Subcutaneous abdominal adipose tissue (tissue), 5 donors: Measurements from ENCODE around the gene UBXN1.

ENCODE experiments used
- H3K27ac ChIP-seq: one replicate; pipeline ENCODE4 v1.7.0; 2013; ENCODE audit warnings: low read depth, mild to moderate bottlenecking, inconsistent platforms, low read length, moderate library complexity
- H3K27me3 ChIP-seq, 5 donors: one replicate each; pipeline ENCODE4 v1.7.0; 2013; ENCODE audit warnings: low read length in 5 of 5, inconsistent platforms in 1 of 5; ENCODE audit not compliant: control insufficient read depth in 5 of 5, insufficient read depth in 4 of 5
- H3K36me3 ChIP-seq, 5 donors: one replicate each; pipeline ENCODE4 v1.7.0; 2013; ENCODE audit warnings: low read length in 5 of 5; ENCODE audit not compliant: control insufficient read depth in 5 of 5, insufficient read depth in 5 of 5
- H3K4me1 ChIP-seq, 5 donors: one replicate each; pipeline ENCODE4 v1.7.0; 2013; ENCODE audit warnings: low read length in 5 of 5, mild to moderate bottlenecking in 3 of 5, moderate library complexity in 1 of 5; ENCODE audit not compliant: control insufficient read depth in 5 of 5, insufficient read depth in 5 of 5
- H3K4me3 ChIP-seq, 5 donors: one replicate each; pipeline ENCODE4 v1.7.0; 2013; ENCODE audit warnings: low read length in 5 of 5, low read depth in 1 of 5
- H3K9ac ChIP-seq, 5 donors: one replicate each; pipeline ENCODE4 v1.7.0; 2013; ENCODE audit warnings: low read length in 5 of 5, mild to moderate bottlenecking in 4 of 5, moderate library complexity in 3 of 5
- H3K9me3 ChIP-seq, 5 donors: one replicate each; pipeline ENCODE4 v1.7.0; 2013; ENCODE audit warnings: low read length in 5 of 5; ENCODE audit not compliant: control insufficient read depth in 5 of 5
- donor health status: healthy.
- donor health status: healthy.
- donor health status: healthy.
- donor health status: healthy.
- donor health status: healthy.

UBXN1 gene

GRCh38 chr11:62721994-62722393, 43.1 kb upstream of the UBXN1 start:
- Histone ChIP-seq H3K9ac (no peak overlapping the region), H3K9me3 (no peaks in the 10 kb centered on the region), H3K27me3 (no peaks in the 10 kb centered on the region), H3K27ac (no peak overlapping the region), H3K4me3 (no peak overlapping the region), H3K36me3 (peaks cover 44 to 76% (median 72%) of the 10 kb centered on the region in 5 donors), H3K4me1 (peaks cover 10 to 33% (median 30%) of the 10 kb centered on the region in 5 donors)

DNA sequence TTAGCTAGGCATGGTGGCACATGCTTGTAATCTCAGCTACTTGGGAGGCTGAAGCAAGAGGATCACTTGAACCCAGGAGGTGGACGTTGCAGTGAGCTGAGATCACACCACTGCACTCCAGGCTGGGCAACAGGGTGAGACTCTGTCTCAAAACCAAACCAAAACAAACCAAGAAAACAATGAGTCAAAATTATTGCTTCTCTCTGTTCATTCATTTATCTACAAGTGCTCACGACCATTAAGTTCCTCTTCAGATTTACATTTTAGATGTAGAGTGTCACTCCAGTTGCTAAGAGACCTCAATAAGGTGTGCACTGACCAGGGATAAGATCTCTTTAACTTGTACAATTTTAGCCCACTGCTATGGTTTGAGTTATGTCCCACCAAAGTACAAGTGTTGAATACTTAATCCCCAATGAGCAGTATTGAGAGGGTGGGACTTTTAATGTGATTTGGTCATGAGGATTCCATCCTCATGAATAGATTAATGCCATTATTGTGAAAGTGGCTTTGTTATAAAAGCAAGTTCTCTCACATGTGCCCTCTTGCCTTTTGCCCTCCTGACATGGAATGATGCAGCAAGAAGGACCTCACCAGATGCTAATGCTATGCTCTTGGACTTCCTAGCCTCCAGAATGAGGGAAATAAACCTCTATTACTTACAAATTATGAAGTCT, 40.6 kb upstream of the UBXN1 start:
- Histone ChIP-seq H3K27ac (peak overlapping the region; percentile 8), H3K9ac (no peak overlapping the region), H3K4me3 (no peak overlapping the region), H3K9me3 (no peaks in the 10 kb centered on the region), H3K27me3 (no peaks in the 10 kb centered on the region), H3K4me1 (peaks cover 0 to 12% (median 8%) of the 10 kb centered on the region in 5 donors), H3K36me3 (peaks cover 50 to 97% (median 96%) of the 10 kb centered on the region in 5 donors)

DNA sequence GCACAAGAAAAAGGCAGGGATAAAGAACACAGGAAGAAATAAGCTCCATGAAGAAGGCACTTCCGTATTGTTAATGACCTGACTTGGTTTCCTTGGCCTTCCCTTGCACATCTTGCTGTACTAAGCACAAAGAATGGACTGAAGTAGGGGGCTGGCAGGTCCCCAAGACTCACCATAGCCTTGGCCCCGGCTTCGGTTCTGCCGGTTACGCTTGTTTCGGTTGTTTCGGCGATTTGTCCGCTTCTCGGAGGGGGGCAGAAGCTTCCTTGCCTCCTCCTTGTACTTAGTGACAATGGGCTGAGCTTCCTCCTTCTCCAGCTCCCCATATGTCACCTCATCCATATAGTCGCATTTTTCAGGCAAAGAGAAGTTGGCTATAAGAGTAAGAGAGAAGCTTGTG, 37.9 kb upstream of the UBXN1 start:
- no peaks in the 10 kb centered on the region for H3K27me3 ChIP-seq
- no peak overlapping the region for H3K4me3 ChIP-seq
- H3K4me1 ChIP-seq: peaks cover 0 to 12% (median 5%) of the 10 kb centered on the region in 5 donors
- no peaks in the 10 kb centered on the region for H3K9me3 ChIP-seq
- peaks cover 36 to 96% (median 89%) of the 10 kb centered on the region in 5 donors for H3K36me3 ChIP-seq
- no peak overlapping the region for H3K9ac ChIP-seq
- H3K27ac ChIP-seq: peak overlapping the region; percentile 0

DNA sequence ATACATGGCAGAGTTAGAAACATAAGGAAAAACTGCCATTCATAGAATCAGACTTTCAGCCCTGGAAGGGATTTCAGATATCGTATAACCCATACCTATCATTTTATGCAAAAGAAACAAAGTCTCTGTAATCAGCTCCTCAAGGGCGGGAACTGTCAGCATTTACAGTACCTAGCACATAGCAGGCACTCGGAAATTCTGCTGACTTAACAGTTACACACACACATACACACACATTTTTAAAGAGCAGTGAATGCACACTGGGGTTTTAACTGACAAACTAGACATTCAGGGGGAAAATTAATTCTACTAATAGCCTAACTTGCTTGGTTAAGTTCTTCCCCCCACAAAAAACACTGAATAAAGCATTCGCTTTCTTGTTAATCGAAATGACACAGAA, 37.3 kb upstream of the UBXN1 start:
- Histone ChIP-seq H3K27ac (peak overlapping the region; percentile 0), H3K9ac (no peak overlapping the region), H3K9me3 (no peaks in the 10 kb centered on the region), H3K36me3 (peaks cover 30 to 96% (median 87%) of the 10 kb centered on the region in 5 donors), H3K4me3 (no peak overlapping the region), H3K27me3 (no peaks in the 10 kb centered on the region), H3K4me1 (peaks cover 0 to 12% (median 5%) of the 10 kb centered on the region in 5 donors)

DNA sequence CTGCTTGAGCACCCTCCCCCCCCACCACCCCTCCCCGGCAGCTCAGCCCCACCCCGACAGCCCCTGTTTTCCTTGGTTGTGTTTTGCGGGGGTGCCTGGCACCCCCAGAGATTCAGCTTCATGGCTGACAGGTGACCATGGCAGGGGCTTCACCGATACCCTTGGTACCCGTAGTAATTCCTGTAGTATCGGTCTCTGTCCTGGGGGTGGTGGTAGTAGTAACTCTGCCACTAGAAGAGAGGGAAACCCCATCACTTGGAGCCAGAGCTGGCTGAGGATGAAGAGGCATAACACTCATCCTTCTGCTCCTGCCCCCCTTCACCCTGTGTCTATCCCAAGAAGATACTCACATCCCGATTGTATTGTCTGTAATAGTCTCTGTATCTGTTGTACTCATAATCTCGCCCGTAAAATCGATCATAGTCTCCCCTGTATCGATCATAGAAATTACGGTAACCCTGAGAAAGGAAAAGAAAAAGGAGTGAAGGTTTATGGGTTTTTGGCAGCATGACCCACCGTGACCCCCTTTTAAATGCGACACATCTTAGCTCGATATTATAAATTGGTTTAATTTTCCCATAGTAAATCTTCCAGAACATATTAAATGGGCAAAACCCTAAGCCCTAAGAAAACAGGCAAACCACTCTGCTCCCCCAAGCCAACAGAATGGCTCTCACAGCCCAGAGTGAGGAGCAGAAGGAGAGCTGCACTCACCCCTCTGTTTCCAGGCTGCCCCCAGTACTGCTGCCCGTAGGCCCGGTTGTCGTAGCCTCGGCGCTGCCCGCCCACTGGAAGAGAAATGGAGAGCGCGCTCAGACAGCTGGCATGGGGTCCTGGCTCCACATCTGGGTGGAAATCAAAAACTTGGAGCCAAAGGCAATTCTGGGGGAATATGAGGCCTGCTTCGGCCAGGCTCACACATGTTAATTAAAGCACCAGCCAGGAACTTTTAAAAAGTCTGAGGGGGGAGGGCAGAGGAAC, 36.6 kb upstream of the UBXN1 start:
- peaks cover 0 to 12% (median 9%) of the 10 kb centered on the region in 5 donors for H3K4me1 ChIP-seq
- H3K9ac ChIP-seq: no peak overlapping the region
- no peak overlapping the region for H3K27ac ChIP-seq
- no peaks in the 10 kb centered on the region for H3K9me3 ChIP-seq
- no peaks in the 10 kb centered on the region for H3K27me3 ChIP-seq
- no peak overlapping the region for H3K4me3 ChIP-seq
- peaks cover 25 to 94% (median 84%) of the 10 kb centered on the region in 5 donors for H3K36me3 ChIP-seq

GRCh38 chr11:62713343-62713742, 34.5 kb upstream of the UBXN1 start:
- no peak overlapping the region for H3K4me3 ChIP-seq
- H3K27ac ChIP-seq: peak overlapping the region; percentile 66
- H3K36me3 ChIP-seq: peaks cover 18 to 75% (median 63%) of the 10 kb centered on the region in 5 donors
- peaks cover 2 to 30% (median 30%) of the 10 kb centered on the region in 5 donors for H3K4me1 ChIP-seq
- peak overlapping the region in 1 of 5 donors; percentile 7 for H3K9ac ChIP-seq
- H3K27me3 ChIP-seq: no peaks in the 10 kb centered on the region
- H3K9me3 ChIP-seq: no peaks in the 10 kb centered on the region

DNA sequence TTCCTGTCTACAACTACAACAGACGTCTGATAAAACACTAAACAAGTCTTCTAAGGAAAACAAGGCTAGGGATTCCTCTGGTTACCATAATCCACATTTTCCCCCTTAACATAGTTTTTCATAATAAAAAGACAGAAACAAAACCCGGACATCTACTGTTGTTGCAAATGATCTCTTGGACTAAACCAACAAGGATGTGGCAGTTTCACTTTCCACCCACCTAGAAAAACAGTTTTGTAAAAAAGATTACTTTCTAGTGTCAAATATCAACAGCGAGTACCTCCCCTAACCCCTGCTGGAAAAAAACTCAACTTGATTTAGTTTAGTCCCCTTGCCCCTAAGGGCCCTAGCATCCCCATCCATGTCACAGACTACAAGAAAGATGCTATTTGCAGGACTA, 34.0 kb upstream of the UBXN1 start:
- peak overlapping the region in 1 of 5 donors; percentile 26 for H3K9ac ChIP-seq
- peaks cover 15 to 70% (median 58%) of the 10 kb centered on the region in 5 donors for H3K36me3 ChIP-seq
- no peak overlapping the region for H3K4me3 ChIP-seq

DNA sequence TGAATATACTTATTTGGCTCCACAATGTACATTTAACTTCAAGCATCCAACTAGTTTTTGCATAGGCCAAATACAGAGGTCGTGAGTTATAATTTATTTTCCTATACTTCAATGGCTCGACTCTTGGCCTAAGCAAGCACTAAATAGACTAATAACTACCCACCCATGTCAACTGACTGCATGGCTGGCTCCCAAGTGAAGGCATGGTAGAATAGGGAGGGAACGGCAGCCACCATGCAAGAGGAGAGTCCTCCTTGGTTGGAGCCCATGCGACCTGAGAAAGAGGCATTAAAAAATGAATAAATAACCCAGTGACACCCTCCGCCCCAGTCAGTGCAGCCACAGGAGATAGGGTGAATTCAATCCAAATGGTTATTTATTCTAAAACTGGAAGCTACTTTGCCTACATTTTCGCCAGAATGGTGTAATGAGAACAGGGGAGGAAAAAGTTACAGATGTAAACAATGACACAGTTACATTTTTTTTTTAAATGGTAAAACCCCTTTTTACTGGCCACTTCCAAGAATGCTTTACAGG, 33.5 kb upstream of the UBXN1 start:
- Histone ChIP-seq H3K4me3 (no peak overlapping the region), H3K27ac (peak overlapping the region; percentile 66), H3K36me3 (peaks cover 12 to 65% (median 53%) of the 10 kb centered on the region in 5 donors), H3K9me3 (no peaks in the 10 kb centered on the region), H3K27me3 (no peaks in the 10 kb centered on the region), H3K4me1 (peaks cover 2 to 33% (median 31%) of the 10 kb centered on the region in 5 donors), H3K9ac (no peak overlapping the region)

More for the DNA sequence above, 34.0 kb upstream of the UBXN1 start:
- Histone ChIP-seq H3K4me1 (peaks cover 2 to 33% (median 31%) of the 10 kb centered on the region in 5 donors), H3K9me3 (no peaks in the 10 kb centered on the region), H3K27me3 (no peaks in the 10 kb centered on the region), H3K27ac (peak overlapping the region; percentile 66)

GRCh38 chr11:62710001-62710345, 31.1 kb upstream of the UBXN1 start:
- H3K4me1 ChIP-seq: peaks cover 4 to 50% (median 46%) of the 10 kb centered on the region in 5 donors

More at GRCh38 chr11:62710001-62710345, 31.1 kb upstream of the UBXN1 start:
- peak overlapping the region; percentile 71 to 91 (median 82) for H3K4me3 ChIP-seq
- peak overlapping the region; percentile 75 to 98 (median 95) for H3K9ac ChIP-seq
- no peaks in the 10 kb centered on the region for H3K9me3 ChIP-seq
- H3K27ac ChIP-seq: peak overlapping the region; percentile 99
- no peaks in the 10 kb centered on the region for H3K27me3 ChIP-seq
- peaks cover 3 to 42% (median 30%) of the 10 kb centered on the region in 5 donors for H3K36me3 ChIP-seq
